HTR-8/SVneo (cell line): ENCODE data around the gene LGR6.

Source experiments
- DNase-seq: peaks from one replicate; pipeline ENCODE4 v3.0.0; 2011; ENCODE audit warnings: low spot score, mixed read lengths; ENCODE audit not compliant: insufficient read length
- FAIRE-seq: peaks from 2 replicates; lab custom pipeline; 2011; peaks lifted over from hg19 to GRCh38; lab: Jason Lieb, UNC

LGR6 gene

DNA sequence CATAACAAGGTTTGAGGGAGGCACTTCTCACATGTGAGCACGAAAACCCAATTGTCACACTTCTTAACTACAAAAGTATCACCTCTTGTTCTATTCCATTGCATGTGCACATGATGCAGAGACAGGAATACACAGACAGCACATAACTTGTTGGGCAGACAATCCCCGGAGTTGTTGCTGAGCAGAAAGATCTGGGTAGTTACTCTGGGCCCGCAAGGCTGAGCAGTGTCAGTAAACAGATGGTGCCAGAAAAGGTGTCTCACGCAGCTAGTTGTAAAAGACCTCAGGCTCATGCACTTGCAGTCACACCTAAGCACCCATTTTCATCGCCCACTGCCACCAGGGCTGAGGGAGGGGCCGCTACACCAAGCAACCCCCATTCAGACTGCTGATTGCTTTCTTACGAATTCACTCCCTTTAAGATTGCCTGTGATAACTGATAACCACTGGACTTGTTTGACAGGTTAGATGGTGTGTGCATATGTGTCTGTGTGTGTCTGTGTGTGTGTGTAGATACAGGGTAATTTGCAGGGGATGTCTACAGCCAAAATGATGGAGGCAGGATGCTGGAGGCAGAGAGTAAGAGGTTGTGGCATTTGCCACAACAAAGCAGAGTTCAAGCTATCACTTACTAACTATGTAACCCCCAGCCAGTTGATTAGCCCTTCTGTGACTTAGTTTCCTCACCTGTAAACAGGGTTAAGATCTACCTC is 4.2 kb downstream of the LGR6 start:
- FAIRE-seq, result peak; percentile 52
- DNase-seq, result no peak

DNA sequence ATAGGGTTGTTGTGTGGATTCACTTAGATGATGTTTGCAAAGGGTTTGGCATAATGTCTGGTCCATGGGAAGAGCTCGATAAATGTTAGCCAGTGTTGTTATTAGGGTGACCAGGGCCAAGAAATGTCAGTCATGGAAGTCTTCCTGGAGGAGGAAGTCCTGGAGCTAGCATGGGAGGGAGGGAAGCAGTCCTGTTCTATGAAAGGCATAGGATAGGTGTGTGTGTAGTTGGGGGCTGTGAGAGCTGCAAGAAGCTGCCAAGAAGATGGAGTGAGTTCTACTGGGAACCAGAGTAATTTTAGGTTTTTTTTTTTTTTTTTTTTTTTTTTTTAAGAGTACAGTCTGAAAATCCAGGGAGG is 4.7 kb downstream of the LGR6 start:
- FAIRE-seq (no peak), DNase-seq (no peak)

- FAIRE-seq, result no peak
Observed at GRCh38 chr1:202199040-202199889, 5.7 kb downstream of the LGR6 start.

GRCh38 chr1:202200112-202200548 is 6.5 kb downstream of the LGR6 start:
- FAIRE-seq (no peak), DNase-seq (no peak)

More at GRCh38 chr1:202199040-202199889, 5.7 kb downstream of the LGR6 start:
- DNase-seq, result no peak

DNA sequence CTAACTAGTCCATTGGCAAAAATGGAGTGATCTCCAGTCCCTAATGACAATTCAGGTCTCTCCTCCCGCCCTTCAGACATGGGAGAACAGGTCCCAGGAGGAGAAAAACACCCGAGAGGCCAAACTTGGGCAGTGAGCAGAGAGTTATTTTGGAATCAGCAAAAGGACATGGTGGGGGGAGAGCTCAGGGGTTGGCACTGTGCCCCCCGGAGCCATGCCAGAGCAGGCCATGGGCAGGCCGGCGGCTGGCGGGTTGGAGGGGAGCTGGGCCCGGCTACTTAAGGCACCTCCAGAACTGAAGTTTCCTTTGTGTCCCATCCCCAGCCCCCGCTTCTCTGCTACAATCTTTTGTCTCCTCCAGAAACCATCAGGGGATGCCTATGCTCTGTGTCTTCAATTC is 7.1 kb downstream of the LGR6 start:
- FAIRE-seq (no peak), DNase-seq (no peak)

- no peak for DNase-seq
- no peak for FAIRE-seq
Observed at GRCh38 chr1:202201266-202201665, 7.7 kb downstream of the LGR6 start.

DNA sequence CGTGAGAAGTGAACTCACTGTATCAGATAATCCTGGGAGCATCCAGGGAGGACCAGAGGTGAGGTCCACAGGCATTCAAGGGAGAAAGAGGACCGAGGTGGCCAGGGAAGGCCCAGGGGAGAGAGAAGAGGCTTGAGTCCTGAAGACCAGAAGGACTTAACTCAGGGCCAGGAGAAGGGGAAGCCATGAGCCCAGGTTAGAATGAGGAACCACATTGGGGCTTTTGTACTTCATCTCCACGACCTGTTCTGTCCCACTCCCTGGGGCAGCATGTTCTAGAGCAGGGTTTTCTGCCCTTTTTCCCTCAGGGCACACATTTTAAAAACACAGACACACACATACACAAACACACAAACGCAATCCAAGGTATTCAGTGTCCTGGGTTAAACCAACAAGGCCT is 8.4 kb downstream of the LGR6 start:
- no peak for FAIRE-seq
- no peak for DNase-seq

GRCh38 chr1:202202500-202203168 is 9.0 kb downstream of the LGR6 start:
- no peak for FAIRE-seq
- no peak for DNase-seq

GRCh38 chr1:202203238-202204039 is 9.8 kb downstream of the LGR6 start:
- FAIRE-seq (no peak), DNase-seq (no peak)

DNA sequence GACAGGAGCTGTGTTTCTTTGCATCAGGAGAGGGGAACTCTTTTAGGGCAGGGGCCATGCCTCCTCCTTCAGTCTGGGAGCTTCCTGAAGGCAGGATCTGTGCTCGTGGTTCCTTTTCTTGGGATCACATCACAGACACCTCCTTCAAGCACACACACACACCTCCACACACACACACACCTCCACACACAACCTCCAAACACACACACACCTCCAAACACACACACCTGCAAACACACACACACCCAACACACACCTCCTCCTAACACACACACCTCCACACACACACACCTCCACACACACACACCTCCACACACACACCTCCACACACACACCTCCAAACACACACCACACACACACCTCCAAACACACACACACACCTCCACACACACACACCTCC is 10.5 kb downstream of the LGR6 start:
- no peak for FAIRE-seq
- DNase-seq, result no peak

- FAIRE-seq (no peak), DNase-seq (no peak)
Observed at GRCh38 chr1:202205523-202206190, 12.1 kb downstream of the LGR6 start.

DNA sequence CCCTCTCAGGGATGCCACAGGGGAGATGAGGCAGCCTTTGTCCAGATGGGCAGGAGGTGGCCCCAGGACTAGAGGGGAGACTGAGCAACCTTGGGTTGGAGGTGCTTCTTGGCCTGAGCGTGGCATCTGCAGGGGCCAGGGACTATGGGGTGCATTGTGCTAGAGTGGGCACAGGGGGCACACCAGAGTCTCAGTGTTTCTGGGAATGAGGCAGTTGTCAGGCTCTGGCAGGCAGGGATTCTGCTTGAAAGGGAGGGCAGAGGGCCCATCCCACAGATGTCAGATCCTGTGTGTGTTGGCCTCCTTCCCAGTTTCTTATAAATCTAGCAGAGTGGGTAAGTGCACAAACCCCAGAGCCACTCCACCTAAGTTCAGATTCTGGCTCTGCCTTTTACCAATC is 13.7 kb downstream of the LGR6 start:
- DNase-seq, result no peak
- no peak for FAIRE-seq

GRCh38 chr1:202208351-202208857 is 14.8 kb downstream of the LGR6 start:
- no peak for FAIRE-seq
- DNase-seq, result no peak

- no peak for DNase-seq
Observed at GRCh38 chr1:202210385-202210784, 16.8 kb downstream of the LGR6 start.

DNA sequence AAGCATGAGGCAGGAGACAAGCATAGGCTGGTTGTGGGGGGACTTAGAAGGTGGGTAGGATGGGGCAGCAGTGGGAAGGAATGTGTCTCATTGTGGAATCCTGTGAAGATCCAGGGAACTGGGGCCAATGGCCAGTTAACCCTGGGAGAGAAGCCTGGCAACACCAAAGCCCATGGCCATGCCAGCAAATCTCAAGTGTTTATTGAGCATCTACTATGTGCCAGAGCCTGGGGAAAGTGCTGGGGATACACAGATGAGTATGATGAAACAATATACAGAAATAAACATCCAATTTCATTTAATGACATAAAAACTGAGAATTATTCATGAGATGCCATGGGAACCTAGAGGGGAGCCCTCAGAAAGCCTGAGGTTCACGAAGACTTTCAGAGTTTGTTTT is 17.4 kb downstream of the LGR6 start:
- no peak for FAIRE-seq
- DNase-seq, result no peak

More at GRCh38 chr1:202210385-202210784, 16.8 kb downstream of the LGR6 start:
- FAIRE-seq, result no peak

GRCh38 chr1:202212787-202213186 is 19.2 kb downstream of the LGR6 start:
- FAIRE-seq (no peak), DNase-seq (no peak)

DNA sequence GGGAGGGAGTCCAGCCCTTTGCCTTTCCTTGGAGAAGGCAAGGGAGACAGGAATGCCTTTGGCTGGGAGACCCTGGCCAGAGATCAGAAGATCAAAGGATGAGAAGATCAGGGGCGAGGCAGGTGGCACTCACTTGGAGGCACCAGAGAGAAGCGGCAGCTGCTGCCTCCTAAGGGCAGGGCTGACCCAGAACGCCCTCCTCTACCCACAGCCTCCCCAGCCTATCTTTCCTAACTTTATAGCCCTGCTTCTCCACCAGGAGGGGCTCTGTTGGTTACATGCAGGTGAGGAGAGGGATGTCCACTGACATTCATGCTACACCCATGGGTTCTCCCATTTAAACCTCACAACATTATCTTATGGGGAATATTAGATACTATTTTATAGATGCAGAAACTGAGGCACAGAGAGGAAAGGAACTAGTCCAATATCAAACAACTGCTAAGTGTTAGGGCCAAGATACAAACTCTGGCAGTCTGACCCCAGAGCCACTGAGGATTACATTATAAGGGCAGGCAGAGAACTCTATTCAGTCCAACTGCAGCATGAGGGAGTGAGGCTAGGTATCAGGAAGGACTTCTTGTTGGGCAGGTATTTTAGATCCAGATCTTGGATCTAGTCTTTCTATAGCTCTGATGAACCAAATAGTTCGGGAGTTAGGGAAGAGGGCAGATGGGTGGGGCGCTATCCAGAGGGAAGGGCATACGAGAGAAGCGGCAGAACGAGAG is 19.9 kb downstream of the LGR6 start:
- DNase-seq, result no peak
- no peak for FAIRE-seq

DNA sequence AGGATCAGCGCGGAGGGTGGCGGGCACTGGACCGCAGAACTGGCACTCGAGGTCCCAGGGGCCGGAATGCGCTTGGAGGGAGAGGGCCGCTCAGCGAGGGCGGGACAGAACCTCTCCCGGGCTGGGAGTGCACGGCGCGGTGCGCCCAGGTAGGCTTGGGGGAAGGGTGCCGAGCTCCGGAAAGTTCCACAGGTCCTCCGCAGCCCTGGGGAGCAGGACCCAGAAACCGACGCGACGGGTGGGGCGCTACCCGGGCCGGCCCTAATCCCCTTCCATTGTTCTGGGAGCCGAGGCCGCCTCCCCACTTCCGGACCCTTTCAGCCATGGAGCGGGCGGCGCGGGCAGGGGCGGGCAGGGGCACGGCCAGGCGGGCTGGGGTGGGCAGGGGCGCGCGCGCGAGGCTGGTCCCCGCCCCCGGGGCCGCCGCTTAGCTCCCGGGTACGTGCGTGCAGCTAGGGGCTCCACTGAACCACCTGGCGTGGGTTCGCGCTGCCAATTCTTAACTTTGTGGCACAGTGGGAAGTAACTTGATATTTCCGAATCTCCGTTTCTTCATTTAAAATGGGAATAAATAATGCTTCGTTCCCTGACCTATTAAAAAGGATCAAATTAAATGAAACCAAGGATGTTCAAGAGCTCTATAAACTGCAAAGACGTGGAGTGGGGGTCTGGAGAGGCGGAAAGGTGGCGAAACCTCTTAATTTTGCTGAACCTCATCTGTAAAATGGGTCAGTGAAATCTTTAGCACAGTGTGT is 20.7 kb downstream of the LGR6 start:
- no peak for FAIRE-seq

More for the DNA sequence above, 20.7 kb downstream of the LGR6 start:
- no peak for DNase-seq
